SU-DHL-6 (cell line): Measurements from ENCODE around the gene PTPN5.

Source experiments
- H2AFZ ChIP-seq: fragments of 200-600 bp; sonication (generic); 2 replicates; pipeline ENCODE4 v1.6.1; 2014; ENCODE audit warnings: low read depth, mild to moderate bottlenecking, moderate library complexity, mixed read lengths, antibody characterized with exemption, low read length; ENCODE audit not compliant: severe bottlenecking
- H3F3A ChIP-seq: fragments of 200-600 bp; shearing (Covaris generic); 2 replicates; pipeline ENCODE4 v1.6.0; 2016; ENCODE audit warnings: antibody characterized with exemption, mild to moderate bottlenecking; ENCODE audit not compliant: insufficient read depth
- H3K27ac ChIP-seq: fragments of 200-600 bp; sonication (generic); 2 replicates; pipeline ENCODE4 v1.5.1; 2016; ENCODE audit warnings: low read depth, mild to moderate bottlenecking, low read length, moderate library complexity, mixed read lengths
- H3K27me3 ChIP-seq: fragments of 200-600 bp; sonication (generic), shearing (Covaris generic); 2 replicates; pipeline ENCODE4 v1.6.0; 2014; ENCODE audit warnings: mild to moderate bottlenecking, low read length
- H3K36me3 ChIP-seq: fragments of 200-600 bp; sonication (generic); 2 replicates; pipeline ENCODE4 v1.6.1; 2014; ENCODE audit warnings: mild to moderate bottlenecking, low read length, mixed read lengths
- H3K4me2 ChIP-seq: fragments of 300-600, 200-600 bp; shearing (Covaris generic), sonication (generic); 2 replicates; pipeline ENCODE4 v1.6.0; 2014; ENCODE audit warnings: low read length, low read depth, mild to moderate bottlenecking; ENCODE audit not compliant: poor library complexity, severe bottlenecking
- H3K4me3 ChIP-seq: fragments of 200-600 bp; sonication (generic); 2 replicates; pipeline ENCODE4 v1.5.1; 2014; ENCODE audit warnings: antibody characterized with exemption, low read length, mild to moderate bottlenecking, mixed read lengths; ENCODE audit not compliant: insufficient read depth, poor library complexity, severe bottlenecking
- H3K79me2 ChIP-seq: fragments of 200-600 bp; sonication (generic); 2 replicates; pipeline ENCODE4 v1.6.1; 2014; ENCODE audit warnings: mild to moderate bottlenecking, low read length, moderate library complexity; ENCODE audit not compliant: insufficient read depth
- H3K9ac ChIP-seq: fragments of 200-600 bp; sonication (generic); 2 replicates; pipeline ENCODE4 v1.7.0; 2014; ENCODE audit warnings: mild to moderate bottlenecking, low read length
- H3K9me2 ChIP-seq: fragments of 200-600 bp; sonication (generic); replicated peaks from 2 replicates; pipeline ENCODE4 v1.6.1; 2014; ENCODE audit warnings: low read length; ENCODE audit not compliant: insufficient read depth
- H3K9me3 ChIP-seq: fragments of 200-600 bp; sonication (generic); 2 replicates; pipeline ENCODE4 v1.6.1; 2014; ENCODE audit warnings: low read length, mixed read lengths; ENCODE audit not compliant: insufficient read depth
- H4K20me1 ChIP-seq: fragments of 200-600 bp; sonication (generic); 2 replicates; pipeline ENCODE4 v1.6.1; 2014; ENCODE audit warnings: low read depth, mild to moderate bottlenecking, antibody characterized with exemption, low read length, moderate library complexity, mixed read lengths
- EZH2phosphoT487 ChIP-seq: fragments of 200-600 bp; sonication (generic), shearing (Covaris generic); conservative IDR thresholded peaks from 2 replicates; pipeline ENCODE4 v1.6.1; 2018; ENCODE audit warnings: mild to moderate bottlenecking, antibody characterized with exemption, low read length, moderate library complexity, mixed read lengths
- TF ChIP-seq, protein P1 (sequence below): fragments of 200-600 bp; sonication (generic); IDR thresholded peaks from one replicate; pipeline ENCODE4 v1.5.1; 2017; ENCODE audit warnings: antibody characterized with exemption, mild to moderate bottlenecking, low read length, moderate library complexity; ENCODE audit not compliant: insufficient read depth, poor library complexity, severe bottlenecking

The PTPN5 gene

DNA sequence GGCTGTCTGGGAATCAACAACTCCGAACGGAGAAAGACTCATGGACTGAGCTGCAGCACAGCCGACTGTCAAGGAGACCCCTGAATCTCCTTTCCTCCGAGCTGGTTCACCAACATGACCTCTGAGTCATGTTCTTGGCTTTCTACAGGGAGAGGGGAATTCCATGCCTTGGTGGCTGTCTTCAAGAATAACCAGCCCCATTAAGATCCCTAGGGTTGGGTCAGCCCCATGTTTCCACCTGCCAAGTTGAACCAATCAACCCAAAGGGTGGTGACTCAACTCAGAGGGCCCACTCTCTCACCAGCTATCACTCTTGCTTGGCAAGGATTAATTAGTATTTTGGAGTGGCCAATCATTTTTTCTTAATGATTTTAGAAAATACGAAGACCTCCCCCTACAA, 37.3 kb downstream of the PTPN5 start:
- Histone ChIP-seq H3K79me2 (no peaks in the 10 kb centered on the region), H2AFZ (no peak overlapping the region), H4K20me1 (no peaks in the 10 kb centered on the region), H3F3A (no peaks in the 10 kb centered on the region), H3K27ac (no peak overlapping the region), H3K9me2 (no peaks in the 10 kb centered on the region), H3K4me2 (no peak overlapping the region), H3K27me3 (0 out of 2 replicates have a peak, but pooled peaks cover 6% of the 10 kb centered on the region), H3K9me3 (no peaks in the 10 kb centered on the region), H3K36me3 (no peaks in the 10 kb centered on the region), H3K4me3 (no peak overlapping the region), H3K9ac (no peak overlapping the region)
- TF ChIP-seq EZH2phosphoT487 = no peak
- TF ChIP-seq, protein P1, sequence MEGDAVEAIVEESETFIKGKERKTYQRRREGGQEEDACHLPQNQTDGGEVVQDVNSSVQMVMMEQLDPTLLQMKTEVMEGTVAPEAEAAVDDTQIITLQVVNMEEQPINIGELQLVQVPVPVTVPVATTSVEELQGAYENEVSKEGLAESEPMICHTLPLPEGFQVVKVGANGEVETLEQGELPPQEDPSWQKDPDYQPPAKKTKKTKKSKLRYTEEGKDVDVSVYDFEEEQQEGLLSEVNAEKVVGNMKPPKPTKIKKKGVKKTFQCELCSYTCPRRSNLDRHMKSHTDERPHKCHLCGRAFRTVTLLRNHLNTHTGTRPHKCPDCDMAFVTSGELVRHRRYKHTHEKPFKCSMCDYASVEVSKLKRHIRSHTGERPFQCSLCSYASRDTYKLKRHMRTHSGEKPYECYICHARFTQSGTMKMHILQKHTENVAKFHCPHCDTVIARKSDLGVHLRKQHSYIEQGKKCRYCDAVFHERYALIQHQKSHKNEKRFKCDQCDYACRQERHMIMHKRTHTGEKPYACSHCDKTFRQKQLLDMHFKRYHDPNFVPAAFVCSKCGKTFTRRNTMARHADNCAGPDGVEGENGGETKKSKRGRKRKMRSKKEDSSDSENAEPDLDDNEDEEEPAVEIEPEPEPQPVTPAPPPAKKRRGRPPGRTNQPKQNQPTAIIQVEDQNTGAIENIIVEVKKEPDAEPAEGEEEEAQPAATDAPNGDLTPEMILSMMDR = no peak

DNA sequence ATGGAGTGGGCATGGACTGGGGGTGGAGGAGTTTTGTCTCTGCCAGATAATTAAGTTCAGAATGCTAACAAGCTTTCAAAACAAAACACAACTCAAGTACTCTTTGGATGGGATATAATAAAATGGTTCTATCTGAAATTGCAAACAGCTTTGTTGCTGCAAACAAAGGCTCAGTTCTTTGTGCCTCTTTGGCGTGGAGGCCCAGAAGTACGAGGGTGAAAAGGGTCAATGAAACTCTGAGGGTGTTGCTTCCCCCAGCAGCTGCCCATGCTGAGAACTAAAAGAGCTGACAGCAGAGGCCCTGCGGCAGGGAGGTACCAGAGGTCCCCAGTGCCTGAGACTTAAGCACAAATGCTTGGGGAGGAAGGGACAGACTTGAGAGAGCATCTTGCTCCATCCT, 39.1 kb downstream of the PTPN5 start:
- Histone ChIP-seq H3K9me3 (no peaks in the 10 kb centered on the region), H3K4me2 (no peak overlapping the region), H3K27ac (no peak overlapping the region), H2AFZ (no peak overlapping the region), H3K4me3 (no peak overlapping the region), H3K79me2 (no peaks in the 10 kb centered on the region), H4K20me1 (no peaks in the 10 kb centered on the region), H3K9me2 (no peaks in the 10 kb centered on the region), H3K36me3 (no peaks in the 10 kb centered on the region), H3F3A (no peaks in the 10 kb centered on the region), H3K9ac (no peak overlapping the region), H3K27me3 (0 out of 2 replicates have a peak, but pooled peaks cover 6% of the 10 kb centered on the region)
- TF ChIP-seq, protein P1 = no peak
- no peak for TF ChIP-seq EZH2phosphoT487

DNA sequence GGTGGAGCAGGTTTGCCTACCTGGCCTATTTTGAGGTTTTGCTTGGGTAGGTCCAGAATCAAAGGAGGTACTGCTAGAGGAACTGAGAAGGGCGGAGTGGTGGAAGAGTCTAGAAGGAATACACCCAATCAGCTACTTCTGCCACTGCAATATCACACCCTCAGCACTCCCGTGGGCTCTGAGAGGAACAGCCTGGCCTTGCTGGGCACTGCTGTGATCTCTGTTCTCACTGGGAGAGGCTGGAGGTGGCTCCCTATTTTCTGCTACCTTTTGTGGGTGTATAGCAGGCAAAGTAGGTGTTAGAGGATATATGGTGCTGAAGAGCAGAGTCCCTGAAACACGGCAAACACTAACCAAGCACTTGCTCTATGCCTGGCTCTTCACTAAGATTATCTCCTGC, 40.7 kb downstream of the PTPN5 start:
- no peaks in the 10 kb centered on the region for H3K79me2 ChIP-seq
- H3K9me3 ChIP-seq = no peaks in the 10 kb centered on the region
- TF ChIP-seq, protein P1 = no peak
- no peak for TF ChIP-seq EZH2phosphoT487
- H4K20me1 ChIP-seq = no peaks in the 10 kb centered on the region
- H3K27ac ChIP-seq = no peak overlapping the region
- H3K9me2 ChIP-seq = no peaks in the 10 kb centered on the region
- H3K4me3 ChIP-seq = no peak overlapping the region
- H3K9ac ChIP-seq = no peak overlapping the region
- H3K27me3 ChIP-seq = 0 out of 2 replicates have a peak, but pooled peaks cover 6% of the 10 kb centered on the region
- no peaks in the 10 kb centered on the region for H3F3A ChIP-seq
- H3K36me3 ChIP-seq = no peaks in the 10 kb centered on the region
- no peak overlapping the region for H2AFZ ChIP-seq
- no peak overlapping the region for H3K4me2 ChIP-seq
